GM21825 (cell line): ENCODE measurements around the gene CLDN7.

Source experiments
- ATAC-seq: cut with Tn5 transposase; IDR thresholded peaks from one replicate; pipeline ENCODE4 v1.9.1; 2021; ENCODE audit warnings: mild to moderate bottlenecking, moderate library complexity; ENCODE audit not compliant: unreplicated experiment

The CLDN7 gene

GRCh38 chr17:7221278-7222092 lies 40.8 kb downstream of the CLDN7 start:
- no peak for ATAC-seq

- ATAC-seq, result no peak
Observed at GRCh38 chr17:7220593-7221277, 41.5 kb downstream of the CLDN7 start.

- peak; percentile 43 for ATAC-seq
Observed at GRCh38 chr17:7219812-7220592, 42.3 kb downstream of the CLDN7 start, which contains the start of the genes ACADVL and DLG4. ACADVL (plus strand) TSS chr17:7219938; CDS start chr17:7219985, 47 bp downstream. DLG4 (minus strand) TSS chr17:7219836.

DNA sequence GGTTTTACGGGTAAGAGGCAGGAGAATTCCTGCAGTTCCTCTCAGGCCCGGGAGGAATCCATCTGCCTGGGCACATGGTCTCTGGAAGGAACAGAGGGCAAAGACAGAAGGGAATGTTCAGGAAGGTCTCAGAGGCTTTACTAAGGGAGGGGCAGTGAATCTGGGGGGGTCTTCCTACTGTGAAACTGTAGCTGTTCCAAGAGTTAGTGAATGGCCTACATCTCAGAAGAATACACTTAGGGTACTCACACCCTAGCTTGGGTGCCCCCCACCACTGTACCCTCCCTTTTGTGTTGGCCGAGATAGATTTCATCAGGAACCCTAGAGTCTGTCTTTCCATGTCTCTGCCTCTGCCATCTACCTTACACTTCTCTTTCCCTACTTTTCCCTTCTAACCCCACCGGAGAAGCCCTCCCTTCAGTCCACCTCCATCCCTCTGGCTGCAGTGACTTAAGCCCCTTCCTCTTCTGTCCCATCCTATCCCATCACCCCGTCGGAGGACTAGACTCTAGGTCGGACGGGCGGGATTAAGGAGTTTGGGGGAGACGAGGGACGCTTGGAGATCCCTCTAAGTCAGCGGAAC lies 43.0 kb downstream of the CLDN7 start:
- no peak for ATAC-seq

DNA sequence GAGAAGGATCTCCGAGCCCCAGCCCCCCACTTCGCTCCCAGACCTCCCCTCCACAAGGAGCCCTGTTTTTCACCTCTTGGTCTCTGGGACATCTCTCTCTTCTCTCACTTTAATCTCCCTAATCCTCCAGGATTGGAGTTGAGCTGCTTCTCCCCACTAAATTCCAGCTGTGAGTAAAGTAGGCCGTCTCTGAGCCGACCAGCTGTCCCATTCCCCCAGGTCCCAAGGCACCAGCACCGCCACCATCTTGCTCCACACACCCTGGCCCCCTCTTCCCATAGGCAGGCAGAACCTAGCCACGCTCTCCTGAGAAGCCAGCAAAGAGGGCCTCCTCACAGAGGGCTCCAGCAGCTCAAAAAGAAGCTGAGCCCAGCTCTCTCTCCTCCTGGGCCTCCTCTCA lies 43.5 kb downstream of the CLDN7 start:
- no peak for ATAC-seq

GRCh38 chr17:7218166-7218565 lies 44.1 kb downstream of the CLDN7 start:
- no peak for ATAC-seq

- ATAC-seq, result no peak
Observed at GRCh38 chr17:7217113-7217987, 44.9 kb downstream of the CLDN7 start.

GRCh38 chr17:7216242-7217112 lies 45.8 kb downstream of the CLDN7 start:
- ATAC-seq, result no peak

DNA sequence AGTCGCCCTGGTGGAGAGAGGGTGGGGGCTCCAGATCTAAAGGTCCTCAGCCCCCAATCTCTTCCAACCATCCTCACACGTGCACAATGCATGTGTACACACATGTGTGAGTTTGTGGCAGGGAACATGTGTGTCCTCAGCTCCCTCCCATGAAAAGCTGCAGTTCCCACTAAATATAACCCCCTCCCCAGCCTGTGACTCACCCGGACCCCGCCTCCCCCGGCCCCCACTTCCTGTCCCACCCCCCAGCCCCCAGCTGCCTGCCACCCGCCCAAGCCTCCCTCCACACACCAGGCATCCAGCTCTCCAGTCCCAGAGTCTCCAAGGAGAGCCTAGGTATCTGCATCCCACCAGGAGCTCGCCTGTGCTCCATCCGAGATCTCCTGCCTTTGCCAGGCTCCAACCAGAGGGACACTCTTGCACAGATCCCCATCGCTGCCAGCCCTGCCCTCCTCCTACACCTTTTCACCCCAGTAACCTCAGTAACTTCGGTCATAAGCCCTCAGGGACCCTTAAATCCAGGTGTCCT lies 46.6 kb downstream of the CLDN7 start:
- ATAC-seq, result no peak

- no peak for ATAC-seq
Observed at GRCh38 chr17:7215136-7215638, 47.1 kb downstream of the CLDN7 start.

- peak; percentile 74 for ATAC-seq
Observed at GRCh38 chr17:7214300-7215135, 47.8 kb downstream of the CLDN7 start.

DNA sequence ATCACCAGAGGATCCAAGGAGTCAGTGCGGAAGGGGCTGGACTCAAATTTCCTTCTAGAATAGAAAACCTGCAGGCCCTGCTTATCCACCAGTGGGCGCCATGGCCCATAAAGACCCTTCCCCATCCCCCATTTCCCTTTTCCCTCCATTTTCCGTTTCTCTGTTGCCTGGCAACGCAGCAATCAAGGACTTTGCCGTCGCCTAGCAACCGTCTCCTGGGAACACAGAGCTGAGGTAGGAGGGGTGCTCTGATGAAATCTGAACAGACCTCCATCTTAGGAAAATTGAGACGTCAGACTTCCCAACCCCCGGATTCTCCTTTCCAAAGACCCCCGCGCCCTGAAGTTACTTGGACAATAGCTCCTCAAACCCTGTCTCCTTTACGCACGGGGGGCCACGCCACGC lies 48.4 kb downstream of the CLDN7 start:
- no peak for ATAC-seq

DNA sequence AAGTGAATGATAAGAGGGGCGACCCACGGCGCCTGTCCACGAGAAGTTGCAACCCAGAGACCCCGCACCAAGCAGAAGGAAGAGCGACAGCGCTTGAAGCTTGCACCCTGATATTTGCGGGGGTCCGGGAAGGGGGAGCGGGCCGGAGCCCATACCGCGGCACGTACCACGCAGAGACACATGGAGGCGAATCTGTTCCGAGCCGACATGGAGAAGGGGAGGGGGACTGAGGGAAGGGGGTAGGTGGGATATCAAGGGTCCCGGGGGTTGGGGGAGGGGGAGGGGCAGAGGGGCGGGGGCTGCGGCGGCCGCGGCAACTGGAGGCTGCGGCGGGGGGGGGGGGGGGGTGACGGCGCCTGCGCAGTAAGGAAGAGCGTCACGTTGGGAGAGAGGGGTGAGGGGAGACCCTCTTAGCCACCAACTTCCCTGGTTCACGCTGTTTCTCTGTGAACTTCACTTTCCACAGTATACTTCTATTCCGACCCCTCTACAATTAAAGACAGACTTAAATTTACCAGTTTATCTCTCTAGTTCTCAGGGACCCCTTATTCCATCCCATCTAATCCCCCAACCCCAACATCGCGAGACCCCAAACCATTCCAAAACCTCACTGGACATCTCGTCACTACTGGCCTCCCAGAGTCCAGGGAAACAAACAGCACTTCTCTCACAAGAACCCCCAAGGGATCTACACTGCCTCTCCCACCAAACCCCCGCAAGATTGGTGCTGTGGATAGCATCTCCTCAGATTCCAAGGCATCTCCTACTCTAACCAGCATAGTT lies 50.6 kb downstream of the CLDN7 start:
- no peak for ATAC-seq
